GM10266 (cell line): ENCODE results near the gene PID1.

Source experiments
- DNase-seq: peaks from one replicate; pipeline ENCODE4 v3.0.0; 2012; ENCODE audit errors: extremely low spot score
- CTCF ChIP-seq: IDR thresholded peaks from 2 replicates; pipeline ENCODE4 v1.5.1; 2012; ENCODE audit warnings: mild to moderate bottlenecking, low read depth; ENCODE audit not compliant: control insufficient read depth, insufficient read depth; ENCODE audit errors: missing control alignments

PID1 gene

GRCh38 chr2:229261599-229261998, 9.5 kb downstream of the PID1 start:
- TF ChIP-seq CTCF: no peak
- DNase-seq: no peak

GRCh38 chr2:229261076-229261475, 10.0 kb downstream of the PID1 start:
- no peak for DNase-seq
- TF ChIP-seq CTCF: no peak

- DNase-seq: no peak
- TF ChIP-seq CTCF: no peak
These were observed 13.1 kb downstream of the PID1 start for GRCh38 chr2:229257985-229258384.

- no peak for DNase-seq
- TF ChIP-seq CTCF: no peak
These were observed 14.7 kb downstream of the PID1 start for GRCh38 chr2:229256376-229256775.

GRCh38 chr2:229254206-229254605, 16.9 kb downstream of the PID1 start:
- no peak for TF ChIP-seq CTCF
- no peak for DNase-seq

- DNase-seq: no peak
- no peak for TF ChIP-seq CTCF
These were observed 18.1 kb downstream of the PID1 start for GRCh38 chr2:229252996-229253395.

- no peak for TF ChIP-seq CTCF
- DNase-seq: no peak
These were observed 18.8 kb downstream of the PID1 start for GRCh38 chr2:229252280-229252679.
